NCI-H345 treated with DMSO at 0.1 percent for 48 hours (cell line): ENCODE measurements around the gene EDEM3.
"Not testable (repeated sequence)": the region's sequence is repeated elsewhere in the genome, so short reads cannot be mapped to it uniquely, and the experiment has no call there.

Source experiments
- DNase-seq: peaks from one replicate; lab custom pipeline; 2025; ENCODE audit not compliant: unreplicated experiment; lab: John Stamatoyannopoulos, UW

The EDEM3 gene

DNA sequence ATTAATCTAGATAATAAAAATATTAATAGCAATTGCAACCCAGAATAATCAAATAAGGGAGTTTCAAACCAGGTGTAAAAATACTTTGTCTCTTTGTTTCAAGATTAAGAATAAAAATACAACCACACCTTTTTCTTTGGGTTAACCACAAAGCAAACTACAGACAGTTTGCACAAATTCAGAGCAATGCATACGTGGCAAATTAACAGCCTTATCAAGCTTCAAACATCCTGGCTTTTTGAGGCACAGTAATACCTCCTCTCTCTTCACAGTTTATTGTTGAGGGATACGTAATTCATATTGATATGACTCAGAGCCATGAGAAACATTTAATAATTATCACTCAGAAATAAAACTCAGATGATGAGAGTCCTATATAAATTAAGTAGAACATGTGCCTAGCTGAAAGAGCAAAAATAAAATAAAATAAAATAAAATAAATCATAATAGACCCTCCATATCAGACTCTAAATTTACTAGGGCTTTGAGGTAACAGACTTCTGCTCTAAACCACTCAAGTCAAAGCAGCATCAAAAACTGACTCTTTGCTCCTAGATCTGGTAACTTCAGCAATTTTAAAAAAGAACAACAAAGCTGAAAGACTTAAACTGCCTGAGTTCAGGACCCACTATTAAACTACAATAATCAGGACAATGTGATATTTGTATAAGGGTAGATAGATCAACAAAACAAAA, 11.4 kb downstream of the EDEM3 start:
- DNase-seq: no peak

DNA sequence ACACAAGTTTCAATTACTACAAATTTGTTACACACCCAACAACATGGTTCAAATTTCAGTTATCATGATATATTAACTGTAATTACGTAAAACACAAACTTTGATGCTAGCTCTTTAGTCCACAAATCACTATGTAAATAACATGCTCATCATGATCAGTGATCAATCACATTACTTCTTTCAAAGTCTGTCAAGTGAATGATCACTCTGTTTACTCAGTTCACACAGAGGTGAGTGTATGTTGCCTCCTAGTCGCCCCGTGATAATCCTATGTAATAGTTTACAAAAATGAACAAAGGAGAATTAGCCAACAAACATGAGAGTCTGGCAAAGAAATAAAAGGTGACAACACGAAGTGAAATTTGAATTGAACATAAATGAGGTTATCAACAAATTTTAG, 14.3 kb downstream of the EDEM3 start:
- no peak for DNase-seq

DNA sequence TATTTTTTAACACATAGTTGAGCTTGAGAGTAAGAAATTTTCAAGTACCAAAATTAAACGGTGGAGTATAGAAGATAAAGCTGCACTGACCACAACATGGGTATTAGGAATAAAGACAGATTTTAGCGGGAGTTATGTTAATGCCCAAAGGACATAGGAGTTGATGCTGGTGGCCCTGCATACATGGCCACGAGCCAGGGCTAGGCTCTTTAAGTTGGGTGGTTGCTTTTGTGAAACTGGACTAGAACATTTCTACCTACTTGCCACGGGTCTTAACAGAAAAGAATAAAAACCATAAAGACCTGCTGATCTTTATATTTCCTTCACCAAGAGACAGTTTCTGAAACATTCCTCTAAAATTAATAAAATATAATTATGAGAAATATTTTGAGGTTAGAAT, 14.9 kb downstream of the EDEM3 start:
- no peak for DNase-seq

DNA sequence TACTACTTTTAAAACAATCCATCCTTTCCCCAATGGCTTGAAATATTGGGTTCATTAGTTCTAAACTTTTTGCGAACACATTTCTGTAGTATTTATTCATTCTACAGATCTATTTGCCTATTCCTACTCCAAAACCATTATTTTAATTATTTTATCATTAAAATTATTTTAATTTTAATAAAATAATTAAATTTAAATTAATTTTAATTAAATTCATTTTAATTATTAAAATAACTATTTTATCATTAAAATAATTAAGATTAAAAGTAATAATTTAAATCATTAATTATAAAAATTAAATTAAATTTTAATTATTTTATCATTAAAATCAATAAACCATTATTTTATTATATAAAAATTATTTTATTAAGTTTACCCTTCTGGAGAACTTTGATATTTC, 15.6 kb downstream of the EDEM3 start:
- no peak for DNase-seq

DNA sequence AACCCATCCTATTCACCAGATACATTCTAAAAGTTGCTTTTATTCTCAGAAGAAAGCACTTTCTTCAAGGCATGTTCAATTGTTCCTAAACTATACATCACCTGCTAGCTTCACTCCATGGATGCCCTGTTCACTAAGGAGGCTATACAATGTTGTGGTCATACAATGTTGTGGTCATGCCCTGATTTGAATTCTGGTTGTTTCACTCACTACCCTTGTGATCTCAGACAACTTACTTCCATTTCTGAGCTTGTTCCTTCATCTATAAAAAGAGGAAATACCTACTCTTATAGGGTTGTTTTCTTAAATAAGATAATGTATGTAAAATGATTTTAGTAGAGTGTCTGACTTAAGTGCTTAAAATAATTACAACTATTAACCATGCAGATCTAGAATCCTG, 19.7 kb downstream of the EDEM3 start:
- no peak for DNase-seq

DNA sequence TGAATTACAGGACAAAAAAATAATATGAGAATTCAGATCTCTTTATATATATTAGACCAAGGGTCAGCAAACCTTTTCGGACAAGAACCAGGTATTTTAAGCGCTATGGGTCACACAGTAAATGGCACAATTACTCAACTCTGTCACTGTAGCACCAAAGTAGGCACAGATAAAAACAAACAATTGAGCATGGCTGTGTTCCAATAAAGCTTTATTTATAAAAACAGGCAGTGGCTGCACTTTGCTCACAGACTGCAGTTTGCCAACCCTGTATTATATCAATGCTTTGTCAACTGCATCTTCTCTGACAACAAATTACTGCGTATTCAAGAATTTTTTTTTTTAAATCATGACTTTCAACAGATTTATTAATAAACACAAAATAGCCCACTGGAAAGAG, 29.8 kb downstream of the EDEM3 start:
- DNase-seq: no peak

DNA sequence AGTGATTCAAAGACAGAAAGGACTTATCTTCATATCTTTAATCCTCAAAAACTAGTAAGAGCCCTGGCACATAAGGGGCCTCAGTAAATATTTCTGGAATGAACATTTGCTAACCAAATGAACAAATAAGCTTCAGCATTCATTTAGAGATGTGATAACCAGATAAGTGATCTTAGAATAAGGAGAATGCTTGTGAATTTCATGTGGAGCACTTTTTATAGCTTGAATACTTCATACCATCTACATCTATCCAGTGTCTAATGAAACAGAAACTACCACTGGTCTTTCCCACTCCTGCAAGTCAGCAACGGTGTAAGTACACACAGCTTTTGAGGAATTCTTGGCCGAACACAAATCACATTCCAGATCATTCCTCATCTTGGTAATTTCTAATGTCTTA, 38.5 kb downstream of the EDEM3 start:
- DNase-seq: no peak

DNA sequence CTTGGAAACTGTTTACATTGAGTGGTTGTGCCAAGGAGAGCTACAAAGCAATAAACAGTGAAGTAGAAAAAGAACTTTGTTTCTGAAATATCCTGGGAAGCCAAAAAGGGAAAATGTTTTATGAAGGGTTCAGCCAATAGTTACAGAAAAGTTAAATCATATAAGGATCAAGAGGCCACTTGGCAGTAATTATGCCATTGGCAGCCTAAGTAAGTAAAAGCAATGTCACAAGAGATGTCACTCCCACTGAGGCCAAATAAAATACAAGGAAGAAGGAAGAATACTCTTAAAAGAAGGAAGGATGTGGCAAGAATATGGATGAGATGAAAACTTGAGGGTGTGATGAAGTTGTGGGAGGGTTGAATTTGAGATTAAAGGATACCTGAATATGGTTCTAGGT, 45.2 kb downstream of the EDEM3 start:
- DNase-seq: no peak

DNA sequence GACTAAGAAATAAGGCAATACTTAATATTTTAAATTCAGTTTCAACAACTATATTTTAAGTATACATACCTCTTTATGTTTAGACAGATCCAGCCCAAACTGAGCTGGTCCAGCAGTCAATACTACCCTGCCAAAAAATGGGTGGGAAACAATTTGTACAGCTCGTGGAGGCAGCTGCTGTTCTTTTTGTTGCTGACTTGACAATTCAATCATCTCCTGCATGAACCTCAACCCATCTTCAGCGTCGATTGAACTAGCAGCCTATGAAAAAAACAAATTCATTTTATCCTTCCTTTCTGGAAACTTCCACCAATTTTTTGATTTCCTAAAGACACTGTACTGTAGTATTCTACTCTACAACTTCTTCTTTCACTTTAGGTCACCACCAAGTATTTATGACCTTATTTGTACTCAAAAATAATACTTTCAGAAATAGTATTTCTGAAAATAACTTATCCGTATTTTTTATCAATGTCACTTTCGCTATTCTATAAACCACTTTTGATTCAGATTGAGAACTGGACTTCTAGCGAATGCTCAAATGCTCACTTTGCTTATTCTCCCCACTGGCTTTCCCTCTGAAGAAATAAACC, 46.5 kb downstream of the EDEM3 start:
- no peak for DNase-seq

DNA sequence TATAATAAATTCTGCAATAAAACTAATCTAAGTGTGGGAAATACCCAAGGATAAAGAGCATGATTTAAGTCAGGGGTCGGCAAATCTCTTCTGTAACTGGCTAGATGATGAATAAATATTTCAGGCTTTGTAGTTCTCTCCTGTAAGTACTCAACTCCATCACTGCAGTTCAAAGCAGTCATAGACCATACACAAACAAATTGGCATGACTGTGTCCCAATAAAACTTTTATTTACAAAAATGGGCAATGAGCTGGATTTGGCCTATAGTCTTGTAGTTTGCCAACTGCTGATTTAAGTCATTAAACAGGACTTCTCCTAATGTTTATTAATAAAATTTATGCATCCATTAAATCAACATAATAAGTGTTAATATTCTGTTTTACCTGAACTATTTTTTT, 49.4 kb downstream of the EDEM3 start:
- no peak for DNase-seq

DNA sequence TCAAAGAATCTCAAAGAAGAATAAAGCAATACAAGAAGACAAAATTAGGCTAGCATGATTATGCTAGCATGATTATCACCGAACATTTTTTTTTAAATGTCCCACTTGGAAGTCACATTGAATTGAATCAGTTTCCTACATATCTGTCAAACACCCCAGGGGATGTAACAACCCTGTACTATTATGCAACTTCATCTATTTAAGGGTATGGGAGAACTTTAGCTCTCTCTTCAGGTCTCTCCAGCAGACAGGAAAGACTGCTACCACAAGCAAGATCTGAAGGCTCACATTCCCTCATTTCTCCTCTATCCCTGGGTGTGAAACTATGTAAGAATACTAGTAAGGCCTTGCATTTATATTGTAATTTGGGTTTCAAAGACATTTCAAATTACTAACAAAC, 52.8 kb downstream of the EDEM3 start:
- DNase-seq: no peak

DNA sequence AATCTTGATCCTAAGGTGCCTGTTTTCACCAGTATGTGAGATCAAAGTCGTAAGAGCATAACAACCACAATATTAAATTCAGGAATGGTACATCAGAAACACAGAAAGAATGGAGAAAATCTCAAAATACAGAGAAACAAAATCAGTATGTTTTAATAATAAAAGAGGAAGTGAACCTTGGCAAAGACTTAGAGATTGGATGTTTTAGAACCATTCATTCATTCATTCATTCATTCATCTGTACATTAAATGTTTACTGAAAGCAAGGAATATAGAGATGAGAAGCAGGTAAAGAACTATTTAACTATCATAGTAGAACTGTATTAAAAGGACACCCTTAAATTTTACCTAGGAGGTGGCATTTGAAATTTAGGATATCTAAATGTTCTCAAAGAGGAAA, 55.7 kb downstream of the EDEM3 start:
- no peak for DNase-seq

DNA sequence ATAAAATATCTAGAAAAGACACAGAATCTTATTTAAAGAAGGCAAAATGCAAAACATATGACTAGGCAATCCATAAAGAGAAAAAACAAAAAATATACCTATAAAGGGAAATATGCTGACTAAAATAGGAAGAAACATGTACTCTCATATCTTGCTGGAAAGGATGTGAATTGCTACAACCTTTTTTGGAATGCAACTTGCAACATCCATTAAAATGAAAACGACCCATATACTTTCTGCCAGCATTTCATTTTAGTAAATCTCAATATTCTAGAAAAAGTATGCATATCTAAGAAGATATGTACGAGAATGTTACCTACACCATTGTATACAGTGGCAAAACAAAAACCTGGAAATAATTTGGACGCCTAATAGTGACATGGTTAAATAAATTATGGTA, 56.6 kb downstream of the EDEM3 start:
- DNase-seq: no peak

DNA sequence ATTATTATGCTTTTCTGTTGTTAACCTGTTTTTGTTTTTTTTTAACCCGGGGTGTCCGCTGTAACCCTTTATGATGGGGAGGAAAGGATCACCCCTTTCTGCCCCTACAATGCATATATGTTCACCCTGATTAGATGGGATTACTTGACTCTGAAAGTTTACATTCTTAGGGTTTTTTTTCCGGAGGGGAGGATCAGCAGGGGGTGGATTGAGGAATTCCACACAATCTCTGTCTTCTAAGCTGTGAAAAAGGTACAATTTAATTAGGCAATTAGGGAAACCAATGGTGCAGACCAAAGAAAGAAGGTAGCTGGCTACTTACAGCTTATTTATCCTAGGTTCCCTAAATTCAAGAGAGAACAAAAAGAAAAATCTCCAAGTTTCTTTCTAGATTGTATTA, 58.3 kb downstream of the EDEM3 start:
- no peak for DNase-seq

DNA sequence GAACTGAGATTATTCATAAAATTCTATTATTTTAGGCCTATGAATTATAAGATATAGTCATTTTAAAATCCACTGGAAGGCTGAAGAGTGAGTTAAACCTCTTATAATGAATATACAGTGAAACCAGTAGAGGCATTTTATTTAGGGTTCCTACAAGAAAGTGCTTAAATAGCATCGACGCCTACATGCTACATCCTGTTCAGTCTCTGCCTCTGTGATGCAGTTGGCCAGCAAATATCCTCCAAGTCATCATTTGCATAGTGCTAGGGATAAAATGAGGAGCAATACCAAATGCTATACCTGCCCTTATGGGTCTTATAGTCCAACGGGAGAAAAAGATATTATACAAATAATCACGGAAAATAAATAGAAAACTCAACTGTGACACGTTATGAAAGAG, 59.6 kb downstream of the EDEM3 start:
- no peak for DNase-seq

DNA sequence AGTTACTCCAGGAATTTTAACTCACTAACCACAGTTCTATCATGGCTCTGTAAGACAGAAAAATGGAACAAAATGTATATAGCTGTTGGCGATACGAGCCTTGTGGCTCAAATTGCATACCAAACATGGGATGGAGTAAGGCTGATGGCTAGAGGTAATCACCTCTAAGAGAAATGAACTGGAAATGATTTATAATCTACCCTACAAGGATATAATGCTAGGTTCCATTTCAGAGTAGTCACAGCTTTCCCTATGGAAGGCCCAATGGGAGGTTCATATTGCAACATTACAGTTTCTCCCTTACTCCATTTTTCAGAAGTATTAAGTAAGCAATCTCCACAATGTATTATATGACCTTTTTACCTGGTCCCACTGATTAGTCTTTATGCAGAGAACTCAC, 61.6 kb downstream of the EDEM3 start:
- DNase-seq: no peak

DNA sequence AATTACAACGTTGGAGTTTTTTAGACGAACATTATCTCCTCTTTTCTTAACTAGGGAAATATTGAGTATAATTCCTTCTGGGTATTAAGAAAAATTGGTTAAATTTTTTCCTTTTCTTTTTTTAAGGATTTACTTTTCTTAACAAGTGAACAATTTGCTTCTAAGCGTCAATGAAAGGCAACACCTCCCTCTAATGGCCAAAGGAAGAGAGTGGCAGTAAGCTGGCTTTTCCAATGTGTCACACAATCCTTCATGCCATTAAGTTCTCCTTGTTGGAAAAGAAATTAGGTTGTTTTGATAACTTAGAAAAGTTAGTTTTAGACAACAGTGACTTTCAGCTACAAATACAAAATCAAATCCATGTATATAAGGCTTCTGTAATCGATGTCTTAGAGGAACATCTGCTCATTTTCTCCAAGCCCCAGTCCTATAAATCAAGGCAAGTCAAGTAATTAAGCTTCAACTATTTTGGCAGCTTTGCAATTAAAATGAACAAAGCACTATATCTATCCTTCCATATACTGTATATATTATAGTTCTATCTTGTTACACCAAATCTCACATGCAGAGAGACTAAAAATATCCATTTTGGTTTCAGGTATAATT, 62.8 kb downstream of the EDEM3 start:
- no peak for DNase-seq

DNA sequence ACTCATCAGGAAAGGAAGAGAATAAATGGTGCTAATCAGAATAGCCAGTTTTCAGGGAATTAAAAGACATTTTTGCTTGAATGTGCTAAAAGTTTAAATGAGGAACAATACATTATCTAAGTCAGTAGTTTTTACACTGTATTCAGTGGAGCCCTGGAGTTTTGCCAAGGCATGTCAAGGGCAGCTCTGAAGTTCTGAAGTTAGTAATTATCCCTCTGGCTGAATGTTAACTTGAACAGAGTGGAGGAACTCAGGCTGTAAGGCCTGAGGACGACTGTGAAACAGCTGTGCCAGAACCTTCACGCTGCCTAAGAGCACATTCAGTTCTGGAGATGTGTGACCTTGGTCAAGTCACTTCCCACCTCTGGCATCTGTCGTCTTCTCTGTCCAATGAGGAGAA, 68.1 kb downstream of the EDEM3 start:
- DNase-seq: no peak

DNA sequence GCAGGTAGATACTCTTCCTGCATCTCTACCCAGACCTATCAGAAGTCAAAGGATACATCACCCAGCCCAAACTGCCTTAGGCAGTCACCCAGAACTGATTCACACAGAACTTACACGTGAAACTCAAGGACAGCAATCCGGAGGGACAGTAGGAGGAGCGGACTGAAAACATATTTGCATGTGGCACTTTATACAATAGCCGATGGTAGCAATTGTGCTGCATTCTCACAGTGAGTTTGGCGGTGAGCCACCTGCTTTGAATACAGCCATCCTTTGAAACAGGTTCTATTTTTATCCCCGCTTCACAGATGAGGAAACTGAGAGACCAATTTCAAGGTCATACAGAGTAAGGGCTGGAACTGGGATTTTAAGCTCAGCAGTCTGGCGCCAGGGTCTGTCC, 69.5 kb downstream of the EDEM3 start:
- peak; percentile 18 for DNase-seq

DNA sequence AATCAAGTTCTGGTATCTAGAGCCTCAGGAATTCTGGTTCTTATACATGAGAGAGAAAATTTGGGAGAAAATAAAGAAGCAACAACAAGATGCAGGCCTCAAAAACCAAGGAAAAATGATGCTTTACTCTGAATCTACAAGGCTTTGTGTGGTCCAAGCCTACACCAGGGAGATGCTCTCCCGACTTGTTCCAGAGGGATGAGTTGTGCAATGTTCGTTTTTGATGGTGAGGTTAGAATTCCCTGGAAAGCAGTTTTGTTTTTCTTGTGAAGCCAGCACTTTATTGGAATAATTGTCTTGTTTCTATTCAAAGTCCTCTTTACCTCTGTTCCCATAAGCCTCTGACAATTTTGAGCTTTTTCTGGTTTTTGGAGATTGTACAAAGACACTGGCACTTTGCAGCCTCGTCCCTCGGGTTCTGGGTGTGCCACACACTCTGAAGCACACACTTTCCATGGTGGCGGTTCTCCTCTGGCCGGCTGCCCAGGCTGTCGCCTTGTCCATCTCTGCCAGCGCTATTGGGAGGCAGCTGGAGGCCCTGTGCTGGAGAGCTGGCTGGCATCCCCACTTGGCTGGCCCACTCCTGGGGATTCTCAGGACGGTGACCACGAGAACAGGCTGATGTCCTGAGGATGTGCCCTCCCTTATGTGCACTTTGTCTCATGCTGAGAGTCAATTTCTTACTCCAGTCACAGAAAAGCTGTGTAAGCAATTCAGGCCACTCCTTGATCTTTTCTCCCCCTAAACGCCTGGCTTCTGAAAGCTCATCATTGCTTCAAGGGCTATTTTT, 70.2 kb downstream of the EDEM3 start:
- no peak for DNase-seq

DNA sequence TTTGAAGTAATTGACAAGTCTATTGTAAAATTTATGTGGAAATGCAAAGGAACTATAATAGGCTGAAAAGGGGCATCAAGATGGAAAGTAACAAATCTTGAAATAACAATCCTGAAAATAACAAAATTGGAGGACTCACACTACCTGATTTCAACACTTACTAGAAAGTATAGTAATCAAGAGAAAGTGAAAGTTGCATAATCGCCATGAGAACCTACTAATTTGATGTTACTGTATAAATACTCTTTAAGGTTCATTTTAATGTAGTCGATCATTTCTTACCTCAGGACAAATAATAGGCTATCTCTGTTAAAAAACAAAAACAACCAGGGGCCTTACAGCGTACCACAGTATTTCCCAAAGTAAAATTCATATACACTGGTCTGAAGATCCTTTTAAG, 71.7 kb downstream of the EDEM3 start:
- no peak for DNase-seq

DNA sequence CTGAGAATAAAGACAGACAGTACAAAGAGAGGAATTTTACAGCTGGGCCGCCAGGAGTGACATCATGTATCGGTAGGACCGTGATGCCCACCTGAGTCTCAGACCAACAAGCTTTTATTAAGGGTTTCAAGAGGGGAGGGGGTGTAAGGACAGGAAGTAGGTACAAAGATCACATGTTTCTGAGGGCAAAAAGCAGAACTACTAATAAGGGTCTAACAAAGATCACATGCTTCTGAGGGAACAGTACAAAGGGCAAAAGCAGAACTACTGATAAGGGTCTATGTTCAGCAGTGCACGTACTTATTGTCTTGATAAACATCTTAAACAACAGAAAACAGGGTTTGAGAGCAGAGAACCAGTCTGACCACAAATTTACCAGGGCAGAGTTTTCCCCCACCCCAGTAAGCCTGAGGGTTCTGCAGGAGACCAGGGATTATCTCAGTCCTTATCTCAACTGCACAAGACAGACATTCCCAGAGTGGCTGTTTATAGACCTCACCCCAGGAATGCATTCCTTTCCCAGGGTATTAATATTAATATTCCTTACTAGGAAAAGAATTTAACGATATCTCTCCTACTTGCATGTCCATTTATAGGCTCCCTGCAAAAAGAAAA, 73.9 kb downstream of the EDEM3 start:
- not testable (repeated sequence) for DNase-seq
